Psoas muscle (tissue), 8 donors: ENCODE results near the gene NEK3. TPM values are rescaled to one million over a fixed set of nuclear protein-coding genes. Genes with fewer than 3 reads are reported as not detected.

Experiments
- ATAC-seq, 4 donors: fragments of 200-7000 bp; cut with Tn5 transposase; one replicate each; pipeline ENCODE4 v1.9.1; 2020; ENCODE audit warnings: moderate library complexity in 3 of 4, mild to moderate bottlenecking in 2 of 4
- DNase-seq, 2 donors: peaks; one replicate each; pipeline ENCODE4 v3.0.0-alpha.2; 2020
- H3K27ac ChIP-seq: fragments of 200-600 bp; one replicate; pipeline ENCODE4 v1.8.0; 2022
- H3K27me3 ChIP-seq, 3 donors: fragments of 200-600 bp in 1 of 3; one replicate each; pipeline versions ENCODE4 v1.6.1 to v1.8.0; 2013 to 2022; ENCODE audit warnings: low read length in 2 of 3, mild to moderate bottlenecking in 2 of 3, moderate library complexity in 1 of 3; ENCODE audit not compliant: insufficient read depth in 3 of 3
- H3K36me3 ChIP-seq, 2 donors: fragments of 200-600 bp in 1 of 2; one replicate each; pipeline versions ENCODE4 v1.6.1 to v1.8.0; 2013 to 2022; ENCODE audit warnings: low read depth in 1 of 2, mild to moderate bottlenecking in 1 of 2, moderate library complexity in 1 of 2; ENCODE audit not compliant: insufficient read depth in 1 of 2
- H3K4me1 ChIP-seq: fragments of 200-600 bp; one replicate; pipeline ENCODE4 v1.8.0; 2022
- H3K4me3 ChIP-seq: fragments of 200-600 bp; one replicate; pipeline ENCODE4 v1.8.0; 2022; ENCODE audit warnings: mild to moderate bottlenecking
- H3K9me3 ChIP-seq: fragments of 200-600 bp; one replicate; pipeline ENCODE4 v1.8.0; 2022
- WGBS, 3 donors: extraction: QIAGEN DNeasy Blood & Tissue Kit; methylation state at CpG; one replicate each; pipeline versions ENCODE4 v1.1.6 to v1.1.7; 2013; 5-methylcytosine and 5-hydroxymethylcytosine counted together
- intact Hi-C, 2 donors: fragments of 100-400 bp; cut with DNase I; formaldehyde crosslinking; loops; one replicate each; pipeline versions ENCODE4 v1.11.0 to v1.14.2; 2022
- polyA plus RNA-seq, 3 donors: library from polyadenylated mRNA; stranded (reverse); fragments of 200-250 nt; gene quantifications; one replicate each; pipeline ENCODE4 v1.2.3, GENCODE V29; 2013
- total RNA-seq, 4 donors: library from RNA; stranded (reverse); fragmentation: NEBNext Ultra II Directional in 2 of 4; extraction: Animal tissue kit (Norgen Biotek cat#: 25700) in 2 of 4; gene quantifications; one replicate each; pipeline versions ENCODE4 v1.2.1 to v1.2.4, GENCODE V29; 2021 to 2023
- TF ChIP-seq, protein P1 (sequence below): fragments of 200-600 bp; IDR thresholded peaks from one replicate; pipeline ENCODE4 v1.8.0; 2022; ENCODE audit warnings: antibody characterized with exemption
- donor health status: healthy with polysubstance abuse.
- donor health status: DM: no; HTN: no; CAD: no; lungs with moderate emphysema.
- donor health status: Bipolar disorder and iron deficiency.
- donor health status: healthy.
- donor health status: DM: yes; HTN: yes; CAD: no.
- donor health status: DM: no; HTN: no; CAD: no.
- donor health status: DM: no; HTN: no; CAD: no.
- donor health status: DM: yes; HTN: yes; CAD: no.

Gene NEK3
- total and polyA plus RNA-seq, 7 donors: 3.1 to 5.3 (median 4.7) TPM

DNA sequence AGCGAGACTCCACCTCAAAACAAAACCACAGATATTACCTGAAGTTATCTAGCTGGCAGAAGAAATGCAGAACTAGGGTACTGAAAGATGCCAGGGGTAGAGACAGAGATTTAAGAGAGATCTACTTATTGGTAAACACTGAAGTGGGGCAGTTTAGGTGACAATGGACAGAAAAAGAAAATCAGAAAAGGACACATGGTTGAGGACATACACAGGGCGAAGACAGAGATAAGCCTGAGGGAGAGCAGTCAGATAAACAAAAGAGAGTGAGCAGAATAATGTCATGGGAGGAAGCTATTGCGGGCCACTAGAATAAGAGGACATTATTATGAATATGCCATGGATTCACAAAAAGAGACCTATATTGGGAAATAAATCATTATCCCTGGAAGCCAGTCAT, 33.9 kb downstream of the NEK3 start:
- DNase-seq (no peak), ATAC-seq (no peak)
- Histone ChIP-seq H3K27ac (no peak overlapping the region), H3K4me3 (no peak overlapping the region), H3K27me3 (no peaks in the 10 kb centered on the region), H3K36me3 (no peaks in the 10 kb centered on the region), H3K9me3 (no peaks in the 10 kb centered on the region), H3K4me1 (no peaks in the 10 kb centered on the region)
- intact Hi-C loops: loop anchor here in 1 of 2 donors (5.0 kb wide), 2 partner anchors 128 to 283 kb away; no protein-coding TSS in a partner anchor
- TF ChIP-seq, protein P1, sequence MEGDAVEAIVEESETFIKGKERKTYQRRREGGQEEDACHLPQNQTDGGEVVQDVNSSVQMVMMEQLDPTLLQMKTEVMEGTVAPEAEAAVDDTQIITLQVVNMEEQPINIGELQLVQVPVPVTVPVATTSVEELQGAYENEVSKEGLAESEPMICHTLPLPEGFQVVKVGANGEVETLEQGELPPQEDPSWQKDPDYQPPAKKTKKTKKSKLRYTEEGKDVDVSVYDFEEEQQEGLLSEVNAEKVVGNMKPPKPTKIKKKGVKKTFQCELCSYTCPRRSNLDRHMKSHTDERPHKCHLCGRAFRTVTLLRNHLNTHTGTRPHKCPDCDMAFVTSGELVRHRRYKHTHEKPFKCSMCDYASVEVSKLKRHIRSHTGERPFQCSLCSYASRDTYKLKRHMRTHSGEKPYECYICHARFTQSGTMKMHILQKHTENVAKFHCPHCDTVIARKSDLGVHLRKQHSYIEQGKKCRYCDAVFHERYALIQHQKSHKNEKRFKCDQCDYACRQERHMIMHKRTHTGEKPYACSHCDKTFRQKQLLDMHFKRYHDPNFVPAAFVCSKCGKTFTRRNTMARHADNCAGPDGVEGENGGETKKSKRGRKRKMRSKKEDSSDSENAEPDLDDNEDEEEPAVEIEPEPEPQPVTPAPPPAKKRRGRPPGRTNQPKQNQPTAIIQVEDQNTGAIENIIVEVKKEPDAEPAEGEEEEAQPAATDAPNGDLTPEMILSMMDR: no peak
- WGBS, 3 donors: 94 to 97% (median 94%) methylated on average over 3 of the region's 3 CpGs

GRCh38 chr13:52118595-52118994, 40.8 kb downstream of the NEK3 start:
- no peak overlapping the region for H3K27ac ChIP-seq
- 40 to 49% (median 46%) methylated on average over 3 of the region's 3 CpGs for WGBS, 3 donors
- H3K4me3 ChIP-seq: no peak overlapping the region
- DNase-seq: no peak
- H3K27me3 ChIP-seq: no peaks in the 10 kb centered on the region
- intact Hi-C loops: no loop called here
- no peaks in the 10 kb centered on the region for H3K36me3 ChIP-seq
- TF ChIP-seq, protein P1: no peak
- no peaks in the 10 kb centered on the region for H3K9me3 ChIP-seq
- no peak for ATAC-seq
- H3K4me1 ChIP-seq: no peaks in the 10 kb centered on the region

DNA sequence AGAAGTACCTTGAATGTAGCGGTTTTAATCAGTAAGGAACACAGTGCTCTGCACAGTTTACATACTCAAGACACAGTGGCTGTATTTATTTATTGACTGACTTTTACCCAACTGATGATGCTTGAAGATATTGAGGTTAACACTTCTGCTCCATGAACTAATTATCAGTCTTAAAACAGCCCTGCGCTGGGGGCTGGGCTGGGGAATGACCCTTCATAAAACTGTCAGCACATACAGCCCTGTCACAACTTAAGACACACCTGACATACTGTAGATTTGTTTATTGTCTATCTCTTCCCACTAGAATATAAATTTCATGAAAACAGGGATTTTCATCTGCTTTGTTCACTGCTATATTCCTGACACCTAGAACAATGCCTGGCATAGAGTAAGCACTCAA, 41.3 kb downstream of the NEK3 start:
- WGBS, 3 donors: 88 to 95% (median 92%) methylated on average over 2 of the region's 2 CpGs
- DNase-seq: no peak
- no peaks in the 10 kb centered on the region for H3K9me3 ChIP-seq
- TF ChIP-seq, protein P1: no peak
- H3K27me3 ChIP-seq: no peaks in the 10 kb centered on the region
- intact Hi-C loops: no loop called here
- no peak overlapping the region for H3K27ac ChIP-seq
- no peak for ATAC-seq
- H3K36me3 ChIP-seq: no peaks in the 10 kb centered on the region
- H3K4me1 ChIP-seq: no peaks in the 10 kb centered on the region
- no peak overlapping the region for H3K4me3 ChIP-seq

GRCh38 chr13:52112591-52112990, 46.8 kb downstream of the NEK3 start:
- Histone ChIP-seq H3K4me1 (no peaks in the 10 kb centered on the region), H3K27ac (no peak overlapping the region), H3K27me3 (no peaks in the 10 kb centered on the region), H3K9me3 (no peaks in the 10 kb centered on the region), H3K4me3 (no peak overlapping the region), H3K36me3 (no peaks in the 10 kb centered on the region)
- TF ChIP-seq, protein P1: no peak
- ATAC-seq (no peak), DNase-seq (no peak)
- WGBS, 3 donors: 64 to 71% (median 67%) methylated on average over 1 of the region's 1 CpG
- intact Hi-C loops: no loop called here

DNA sequence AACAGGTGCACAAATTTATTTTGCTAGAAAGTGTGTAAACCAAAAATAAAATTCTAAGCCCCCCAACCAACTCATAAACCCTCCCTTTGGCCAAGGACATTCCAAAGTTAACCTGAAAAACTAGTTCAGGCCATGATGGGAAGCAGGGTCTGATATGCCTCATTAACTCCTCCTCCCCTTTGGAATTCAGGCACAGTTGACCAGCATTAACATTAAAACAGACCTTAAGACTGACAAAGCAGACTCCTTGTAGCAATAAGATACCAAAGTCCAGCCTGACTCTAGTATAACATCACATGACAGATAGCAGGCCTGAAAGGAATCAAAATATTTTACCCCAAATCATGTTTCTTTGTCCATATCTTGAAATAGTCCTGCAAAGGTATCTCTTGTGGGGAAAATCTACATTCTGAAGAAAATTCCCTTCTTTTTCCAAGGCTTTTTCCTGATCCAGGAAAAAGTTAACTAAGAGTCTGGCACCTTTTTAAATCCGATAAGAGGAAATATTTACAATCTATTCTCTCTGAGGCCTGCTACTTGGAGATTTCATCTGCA, 50.2 kb downstream of the NEK3 start:
- Histone ChIP-seq H3K9me3 (no peaks in the 10 kb centered on the region), H3K36me3 (no peaks in the 10 kb centered on the region), H3K27ac (no peak overlapping the region), H3K27me3 (no peaks in the 10 kb centered on the region), H3K4me3 (no peak overlapping the region), H3K4me1 (no peaks in the 10 kb centered on the region)
- ATAC-seq (no peak), DNase-seq (no peak)
- intact Hi-C loops: no loop called here
- WGBS, 3 donors: 85 to 88% (median 87%) methylated on average over 1 of the region's 1 CpG
- TF ChIP-seq, protein P1: no peak
